SJCRH30 (cell line): ENCODE data around the gene SEC14L6. TPM values are rescaled to one million over a fixed set of nuclear protein-coding genes. Genes with fewer than 3 reads are reported as not detected.

Source experiments
- DNase-seq, 2 experiments: peaks; one replicate each; pipeline ENCODE4 v3.0.0-alpha.2; 2015 to 2020
- H3K27ac ChIP-seq: fragments of 250-450 bp; sonication (Bioruptor Pico); 2 replicates; pipeline ENCODE4 v1.5.1; 2020; ENCODE audit warnings: mild to moderate bottlenecking, moderate library complexity
- H3K27me3 ChIP-seq: fragments of 250-450 bp; sonication (Bioruptor Pico); 2 replicates; pipeline ENCODE4 v1.5.1; 2020; ENCODE audit warnings: mild to moderate bottlenecking, moderate library complexity
- H3K36me3 ChIP-seq: fragments of 250-450 bp; sonication (Bioruptor Pico); 2 replicates; pipeline ENCODE4 v1.5.1; 2020; ENCODE audit warnings: mild to moderate bottlenecking, moderate library complexity
- H3K4me1 ChIP-seq: fragments of 250-450 bp; sonication (Bioruptor Pico); 2 replicates; pipeline ENCODE4 v1.5.1; 2020; ENCODE audit warnings: mild to moderate bottlenecking, moderate library complexity
- H3K4me3 ChIP-seq: fragments of 250-450 bp; sonication (Bioruptor Pico); 2 replicates; pipeline ENCODE4 v1.5.1; 2020; ENCODE audit warnings: mild to moderate bottlenecking, moderate library complexity
- H3K9me3 ChIP-seq: fragments of 250-450 bp; sonication (Bioruptor Pico); replicated peaks from 2 replicates; pipeline ENCODE4 v1.5.1; 2020; ENCODE audit warnings: mild to moderate bottlenecking, moderate library complexity
- total RNA-seq: library from RNA; depleted of rRNA; stranded (reverse); fragments of >200 nt; shearing (Covaris generic); gene quantifications from 2 replicates; pipeline ENCODE4 v1.2.3, GENCODE V29; 2014

The SEC14L6 gene
- total RNA-seq, 1 experiment from 2014 or later, result not detected

GRCh38 chr22:30503551-30503950 lies 43.0 kb downstream of the SEC14L6 start:
- H3K9me3 ChIP-seq, result no peaks in the 10 kb centered on the region
- H3K27me3 ChIP-seq, result no peaks in the 10 kb centered on the region
- no peak overlapping the region for H3K27ac ChIP-seq
- no peaks in the 10 kb centered on the region for H3K4me1 ChIP-seq
- no peaks in the 10 kb centered on the region for H3K36me3 ChIP-seq
- DNase-seq, result no peak
- H3K4me3 ChIP-seq, result no peak overlapping the region

GRCh38 chr22:30502911-30503310 lies 43.6 kb downstream of the SEC14L6 start:
- DNase-seq, result no peak
- H3K4me1 ChIP-seq, result no peaks in the 10 kb centered on the region
- H3K4me3 ChIP-seq, result no peak overlapping the region
- H3K9me3 ChIP-seq, result no peaks in the 10 kb centered on the region
- no peak overlapping the region for H3K27ac ChIP-seq
- H3K27me3 ChIP-seq, result no peaks in the 10 kb centered on the region
- H3K36me3 ChIP-seq, result no peaks in the 10 kb centered on the region

GRCh38 chr22:30502153-30502552 lies 44.4 kb downstream of the SEC14L6 start:
- H3K4me1 ChIP-seq, result no peaks in the 10 kb centered on the region
- no peak overlapping the region for H3K27ac ChIP-seq
- no peaks in the 10 kb centered on the region for H3K27me3 ChIP-seq
- H3K36me3 ChIP-seq, result no peaks in the 10 kb centered on the region
- H3K9me3 ChIP-seq, result no peaks in the 10 kb centered on the region
- DNase-seq, result no peak
- H3K4me3 ChIP-seq, result no peak overlapping the region

GRCh38 chr22:30500628-30501027 lies 45.9 kb downstream of the SEC14L6 start:
- no peaks in the 10 kb centered on the region for H3K9me3 ChIP-seq
- H3K36me3 ChIP-seq, result no peaks in the 10 kb centered on the region
- no peak for DNase-seq
- no peaks in the 10 kb centered on the region for H3K4me1 ChIP-seq
- H3K27me3 ChIP-seq, result no peaks in the 10 kb centered on the region
- H3K4me3 ChIP-seq, result no peak overlapping the region
- H3K27ac ChIP-seq, result no peak overlapping the region

DNA sequence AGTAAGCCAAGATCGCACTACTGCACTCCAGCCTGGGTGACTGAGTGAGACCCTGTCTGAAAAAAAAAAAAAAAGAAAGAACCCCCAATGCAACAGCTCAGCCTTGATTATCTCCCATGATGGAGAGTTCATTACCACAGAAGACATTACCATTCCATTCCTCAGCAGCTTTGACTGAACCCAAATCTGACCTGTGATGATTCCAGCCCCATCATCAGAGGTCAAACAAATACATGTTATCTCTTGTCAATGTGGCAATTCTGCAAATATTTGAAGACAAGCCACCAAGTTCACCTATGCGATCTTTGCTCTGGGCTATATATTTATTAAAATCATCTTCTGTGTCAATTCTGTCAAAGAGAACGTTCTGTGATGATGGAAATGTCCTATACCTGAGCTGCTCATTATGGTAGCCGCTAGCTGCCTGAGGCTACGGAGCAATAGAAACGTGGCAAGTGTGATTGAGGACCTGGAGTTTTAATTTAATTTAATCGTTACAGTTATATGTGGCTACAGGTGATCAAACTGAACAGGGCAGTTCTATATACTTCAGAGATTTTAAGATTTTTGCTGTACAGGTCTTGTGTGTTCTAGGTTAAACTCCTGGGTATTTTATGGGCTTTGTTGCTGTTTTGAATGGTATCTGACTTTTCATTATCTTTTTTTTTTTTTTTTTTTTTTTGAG lies 48.9 kb downstream of the SEC14L6 start:
- no peak overlapping the region for H3K4me3 ChIP-seq
- DNase-seq, result no peak
- H3K27ac ChIP-seq, result no peak overlapping the region
- H3K36me3 ChIP-seq, result no peaks in the 10 kb centered on the region
- no peaks in the 10 kb centered on the region for H3K9me3 ChIP-seq
- H3K27me3 ChIP-seq, result no peaks in the 10 kb centered on the region
- no peaks in the 10 kb centered on the region for H3K4me1 ChIP-seq

DNA sequence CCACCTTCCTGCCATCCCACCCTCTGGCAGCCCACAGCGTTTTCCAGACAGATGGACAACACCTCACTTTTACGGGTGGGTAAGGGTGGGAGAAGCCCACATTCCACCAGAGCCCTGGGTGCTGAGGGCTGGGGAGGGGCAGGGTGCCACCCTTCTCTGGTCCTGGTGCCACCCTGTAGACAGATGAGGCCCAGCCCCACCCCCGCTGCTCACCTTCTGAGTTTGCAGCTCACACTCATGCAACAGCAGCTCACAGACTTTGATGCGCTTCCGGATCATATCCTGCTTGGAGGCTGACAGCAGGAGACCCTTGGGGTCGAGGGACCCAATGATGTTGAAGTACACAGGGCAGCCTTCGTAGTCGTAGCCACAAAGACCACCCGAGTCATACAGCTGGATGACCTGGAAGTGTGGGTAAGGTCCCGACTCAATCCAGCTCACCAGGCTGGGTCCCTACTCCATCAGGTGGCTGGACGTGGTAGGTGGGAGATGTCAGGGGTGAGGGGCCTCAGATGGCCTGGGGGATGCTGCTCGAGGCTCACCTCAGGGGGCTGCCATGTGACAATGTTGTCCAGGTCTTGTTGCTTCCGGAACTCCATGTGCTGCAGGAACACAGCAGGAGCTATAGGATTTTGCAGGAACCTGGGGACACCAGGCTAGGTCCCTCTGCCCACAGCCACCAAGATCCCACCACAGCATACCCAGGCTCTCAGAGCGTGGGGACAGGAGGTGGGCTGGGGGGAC lies 51.3 kb downstream of the SEC14L6 start:
- no peak overlapping the region for H3K27ac ChIP-seq
- H3K9me3 ChIP-seq, result no peaks in the 10 kb centered on the region
- H3K27me3 ChIP-seq, result no peaks in the 10 kb centered on the region
- H3K36me3 ChIP-seq, result no peaks in the 10 kb centered on the region
- H3K4me3 ChIP-seq, result no peak overlapping the region
- no peak for DNase-seq
- no peaks in the 10 kb centered on the region for H3K4me1 ChIP-seq

GRCh38 chr22:30492144-30492543 lies 54.4 kb downstream of the SEC14L6 start:
- Histone ChIP-seq H3K27ac (no peak overlapping the region), H3K4me3 (no peak overlapping the region), H3K27me3 (no peaks in the 10 kb centered on the region), H3K9me3 (no peaks in the 10 kb centered on the region), H3K4me1 (no peaks in the 10 kb centered on the region), H3K36me3 (no peaks in the 10 kb centered on the region)
- no peak for DNase-seq

DNA sequence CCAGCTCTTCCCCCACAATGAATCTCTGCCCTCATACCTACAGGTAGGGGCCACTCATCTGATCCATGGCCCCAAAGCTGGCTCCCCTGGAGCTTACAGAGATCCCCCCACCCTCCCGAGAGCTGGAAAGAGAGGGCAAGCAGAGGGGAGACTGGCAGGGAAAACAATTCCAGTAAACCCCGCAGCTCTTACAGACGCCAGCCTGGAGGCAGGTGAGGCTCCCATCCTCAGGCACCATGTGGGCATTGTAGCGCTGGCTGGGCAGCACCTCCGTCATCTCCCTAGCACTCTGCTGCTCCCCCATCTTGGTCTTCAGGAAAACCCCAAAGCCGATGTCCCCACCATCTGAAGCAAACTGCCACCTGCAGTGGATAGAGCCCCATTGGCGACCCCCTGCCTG lies 55.2 kb downstream of the SEC14L6 start:
- no peaks in the 10 kb centered on the region for H3K27me3 ChIP-seq
- H3K36me3 ChIP-seq, result no peaks in the 10 kb centered on the region
- no peaks in the 10 kb centered on the region for H3K9me3 ChIP-seq
- DNase-seq, result no peak
- no peaks in the 10 kb centered on the region for H3K4me1 ChIP-seq
- H3K4me3 ChIP-seq, result no peak overlapping the region
- no peak overlapping the region for H3K27ac ChIP-seq

DNA sequence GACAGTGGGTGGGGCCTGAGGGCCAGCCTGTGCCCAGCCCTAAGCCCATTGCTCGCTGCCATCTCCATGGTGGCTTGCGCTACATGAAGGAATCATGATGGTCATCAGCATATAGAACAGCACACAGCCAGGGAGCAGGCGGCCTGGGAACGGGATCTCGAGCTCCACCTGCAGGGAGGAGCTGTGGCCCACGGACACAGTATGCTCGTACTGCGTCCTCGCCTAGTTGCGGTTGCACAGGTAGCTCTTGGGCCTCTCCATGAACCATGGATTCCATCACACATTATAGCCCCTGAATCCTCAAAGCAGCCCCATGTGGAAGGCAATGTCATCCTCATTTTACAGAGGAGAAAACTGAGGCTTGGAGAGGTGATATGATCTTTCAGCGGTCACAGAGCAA lies 56.1 kb downstream of the SEC14L6 start:
- Histone ChIP-seq H3K4me1 (no peaks in the 10 kb centered on the region), H3K9me3 (no peaks in the 10 kb centered on the region), H3K27me3 (no peaks in the 10 kb centered on the region), H3K4me3 (no peak overlapping the region), H3K27ac (no peak overlapping the region), H3K36me3 (no peaks in the 10 kb centered on the region)
- no peak for DNase-seq

DNA sequence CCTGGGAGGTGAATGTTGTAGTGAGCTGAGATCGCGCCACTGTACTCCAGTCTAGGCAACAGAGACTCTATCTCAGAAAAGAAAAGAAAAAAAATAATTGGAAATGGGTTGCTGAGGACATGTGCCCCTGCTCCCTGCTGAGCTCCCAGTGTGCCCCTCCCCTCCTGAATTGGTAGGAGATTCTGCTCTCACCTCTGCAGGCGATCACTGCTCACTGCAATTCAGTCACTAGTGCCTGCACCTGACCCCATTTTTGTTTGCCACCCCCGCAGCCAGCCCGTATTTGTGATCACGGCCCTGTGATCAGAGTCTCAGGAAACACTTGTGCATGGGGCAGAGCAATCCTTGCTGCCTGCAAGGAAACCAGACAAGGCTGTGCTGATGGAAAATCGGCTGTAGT lies 58.4 kb downstream of the SEC14L6 start:
- Histone ChIP-seq H3K36me3 (no peaks in the 10 kb centered on the region), H3K4me1 (no peaks in the 10 kb centered on the region), H3K27ac (no peak overlapping the region), H3K4me3 (no peak overlapping the region), H3K9me3 (no peaks in the 10 kb centered on the region), H3K27me3 (no peaks in the 10 kb centered on the region)
- no peak for DNase-seq

- H3K4me3 ChIP-seq, result no peak overlapping the region
- DNase-seq, result no peak
- no peak overlapping the region for H3K27ac ChIP-seq
- no peaks in the 10 kb centered on the region for H3K27me3 ChIP-seq
- no peaks in the 10 kb centered on the region for H3K9me3 ChIP-seq
- no peaks in the 10 kb centered on the region for H3K4me1 ChIP-seq
- no peaks in the 10 kb centered on the region for H3K36me3 ChIP-seq
Measured at GRCh38 chr22:30486661-30487115, 59.9 kb downstream of the SEC14L6 start.

DNA sequence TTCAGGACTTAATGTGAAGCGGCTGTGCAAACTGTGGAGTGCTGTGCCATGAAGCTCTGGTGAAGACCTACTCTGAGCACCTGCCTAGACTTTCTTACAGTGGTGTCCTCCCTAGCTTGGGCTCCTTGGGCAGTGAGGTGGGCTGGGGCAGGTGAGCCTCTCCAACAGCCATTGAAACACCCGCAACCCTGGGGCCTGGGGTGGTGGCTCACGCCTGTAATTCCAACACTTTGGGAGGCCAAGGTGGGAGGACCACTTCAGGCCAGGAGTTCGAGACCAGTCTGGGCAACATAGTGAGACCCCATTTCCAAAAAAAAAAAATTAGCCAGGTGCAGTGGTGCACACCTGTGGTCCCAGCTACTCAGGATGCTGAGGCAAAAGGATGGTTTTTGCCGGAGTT lies 60.4 kb downstream of the SEC14L6 start:
- Histone ChIP-seq H3K27me3 (no peaks in the 10 kb centered on the region), H3K9me3 (no peaks in the 10 kb centered on the region), H3K27ac (no peak overlapping the region), H3K4me3 (no peak overlapping the region), H3K36me3 (no peaks in the 10 kb centered on the region), H3K4me1 (no peaks in the 10 kb centered on the region)
- DNase-seq, result no peak

GRCh38 chr22:30485362-30485988 lies 61.1 kb downstream of the SEC14L6 start:
- no peaks in the 10 kb centered on the region for H3K4me1 ChIP-seq
- peak; percentile 52 to 70 for DNase-seq
- H3K27me3 ChIP-seq, result no peaks in the 10 kb centered on the region
- no peak overlapping the region for H3K27ac ChIP-seq
- no peaks in the 10 kb centered on the region for H3K36me3 ChIP-seq
- H3K9me3 ChIP-seq, result no peaks in the 10 kb centered on the region
- no peak overlapping the region for H3K4me3 ChIP-seq

DNA sequence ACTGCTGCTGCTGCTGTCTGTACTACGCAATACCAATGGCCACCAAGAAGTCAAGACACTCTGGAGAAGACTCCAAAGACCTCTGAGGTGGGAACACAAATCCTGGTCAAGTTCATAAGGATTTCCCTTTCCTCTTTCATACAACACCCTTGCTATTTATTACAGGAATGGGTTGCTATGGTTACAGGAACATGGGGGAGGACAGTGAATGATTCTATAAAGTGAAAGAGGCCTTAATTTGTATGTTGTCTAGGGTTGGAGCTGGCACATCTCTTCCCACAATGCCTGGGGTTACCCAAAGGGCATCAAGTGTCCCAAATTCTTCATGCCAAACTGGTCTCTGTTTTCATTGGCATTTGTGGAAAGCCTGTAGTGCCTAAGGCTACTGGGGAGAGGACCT lies 63.4 kb downstream of the SEC14L6 start:
- no peak for DNase-seq
- no peaks in the 10 kb centered on the region for H3K27me3 ChIP-seq
- no peaks in the 10 kb centered on the region for H3K36me3 ChIP-seq
- H3K4me1 ChIP-seq, result no peaks in the 10 kb centered on the region
- no peaks in the 10 kb centered on the region for H3K9me3 ChIP-seq
- H3K27ac ChIP-seq, result no peak overlapping the region
- H3K4me3 ChIP-seq, result no peak overlapping the region

- Histone ChIP-seq H3K36me3 (no peaks in the 10 kb centered on the region), H3K9me3 (no peaks in the 10 kb centered on the region), H3K4me3 (no peak overlapping the region), H3K27ac (no peak overlapping the region), H3K4me1 (no peaks in the 10 kb centered on the region), H3K27me3 (no peaks in the 10 kb centered on the region)
- DNase-seq, result no peak
Measured at GRCh38 chr22:30481711-30482110, 64.8 kb downstream of the SEC14L6 start.
